ENCODE data around the gene CHMP3.

CHMP3 gene

DNA sequence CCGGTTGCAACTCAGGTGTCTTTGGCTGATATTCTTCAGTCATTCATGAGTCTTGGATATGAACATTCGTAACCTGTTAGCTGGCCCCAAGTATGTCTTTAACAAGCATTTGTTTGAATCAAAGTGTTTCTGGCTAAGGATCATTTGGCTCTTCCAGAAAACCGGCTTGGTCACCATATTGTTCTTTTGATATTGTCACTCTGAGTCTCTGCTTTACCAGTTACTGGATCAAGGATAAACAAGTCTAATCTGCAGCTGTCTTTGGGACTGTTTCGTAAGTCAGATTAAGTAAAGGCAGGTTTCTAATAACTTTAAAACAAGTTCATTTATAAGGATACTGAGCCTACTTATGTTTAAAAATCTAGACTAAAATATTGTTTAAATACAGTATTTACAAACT lies 73.0 kb downstream of the CHMP3 start:
- H3K4me3 ChIP-seq (replicated peaks; ENCODE audit: insufficient read depth, low read length): no peak overlapping the region
- no peak for DNase-seq (ENCODE audit: low read depth in 1 of 2, low spot score in 1 of 2)
- no peak overlapping the region for H3K27ac ChIP-seq (replicated peaks)
- no peaks in the 10 kb centered on the region for H3K27me3 ChIP-seq (ENCODE audit: insufficient read depth, poor library complexity, severe bottlenecking)
- TF ChIP-seq, protein P1, sequence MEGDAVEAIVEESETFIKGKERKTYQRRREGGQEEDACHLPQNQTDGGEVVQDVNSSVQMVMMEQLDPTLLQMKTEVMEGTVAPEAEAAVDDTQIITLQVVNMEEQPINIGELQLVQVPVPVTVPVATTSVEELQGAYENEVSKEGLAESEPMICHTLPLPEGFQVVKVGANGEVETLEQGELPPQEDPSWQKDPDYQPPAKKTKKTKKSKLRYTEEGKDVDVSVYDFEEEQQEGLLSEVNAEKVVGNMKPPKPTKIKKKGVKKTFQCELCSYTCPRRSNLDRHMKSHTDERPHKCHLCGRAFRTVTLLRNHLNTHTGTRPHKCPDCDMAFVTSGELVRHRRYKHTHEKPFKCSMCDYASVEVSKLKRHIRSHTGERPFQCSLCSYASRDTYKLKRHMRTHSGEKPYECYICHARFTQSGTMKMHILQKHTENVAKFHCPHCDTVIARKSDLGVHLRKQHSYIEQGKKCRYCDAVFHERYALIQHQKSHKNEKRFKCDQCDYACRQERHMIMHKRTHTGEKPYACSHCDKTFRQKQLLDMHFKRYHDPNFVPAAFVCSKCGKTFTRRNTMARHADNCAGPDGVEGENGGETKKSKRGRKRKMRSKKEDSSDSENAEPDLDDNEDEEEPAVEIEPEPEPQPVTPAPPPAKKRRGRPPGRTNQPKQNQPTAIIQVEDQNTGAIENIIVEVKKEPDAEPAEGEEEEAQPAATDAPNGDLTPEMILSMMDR (IDR thresholded peaks at IDR 0.05; ENCODE audit: insufficient read depth, low read length): no peak
- TF ChIP-seq, protein P2, sequence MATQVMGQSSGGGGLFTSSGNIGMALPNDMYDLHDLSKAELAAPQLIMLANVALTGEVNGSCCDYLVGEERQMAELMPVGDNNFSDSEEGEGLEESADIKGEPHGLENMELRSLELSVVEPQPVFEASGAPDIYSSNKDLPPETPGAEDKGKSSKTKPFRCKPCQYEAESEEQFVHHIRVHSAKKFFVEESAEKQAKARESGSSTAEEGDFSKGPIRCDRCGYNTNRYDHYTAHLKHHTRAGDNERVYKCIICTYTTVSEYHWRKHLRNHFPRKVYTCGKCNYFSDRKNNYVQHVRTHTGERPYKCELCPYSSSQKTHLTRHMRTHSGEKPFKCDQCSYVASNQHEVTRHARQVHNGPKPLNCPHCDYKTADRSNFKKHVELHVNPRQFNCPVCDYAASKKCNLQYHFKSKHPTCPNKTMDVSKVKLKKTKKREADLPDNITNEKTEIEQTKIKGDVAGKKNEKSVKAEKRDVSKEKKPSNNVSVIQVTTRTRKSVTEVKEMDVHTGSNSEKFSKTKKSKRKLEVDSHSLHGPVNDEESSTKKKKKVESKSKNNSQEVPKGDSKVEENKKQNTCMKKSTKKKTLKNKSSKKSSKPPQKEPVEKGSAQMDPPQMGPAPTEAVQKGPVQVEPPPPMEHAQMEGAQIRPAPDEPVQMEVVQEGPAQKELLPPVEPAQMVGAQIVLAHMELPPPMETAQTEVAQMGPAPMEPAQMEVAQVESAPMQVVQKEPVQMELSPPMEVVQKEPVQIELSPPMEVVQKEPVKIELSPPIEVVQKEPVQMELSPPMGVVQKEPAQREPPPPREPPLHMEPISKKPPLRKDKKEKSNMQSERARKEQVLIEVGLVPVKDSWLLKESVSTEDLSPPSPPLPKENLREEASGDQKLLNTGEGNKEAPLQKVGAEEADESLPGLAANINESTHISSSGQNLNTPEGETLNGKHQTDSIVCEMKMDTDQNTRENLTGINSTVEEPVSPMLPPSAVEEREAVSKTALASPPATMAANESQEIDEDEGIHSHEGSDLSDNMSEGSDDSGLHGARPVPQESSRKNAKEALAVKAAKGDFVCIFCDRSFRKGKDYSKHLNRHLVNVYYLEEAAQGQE (IDR thresholded peaks at IDR 0.05; ENCODE audit: insufficient replicate concordance, low read depth): no peak
- TF ChIP-seq GABPA (IDR thresholded peaks at IDR 0.05; ENCODE audit: low read depth) (no peak), POLR2AphosphoS5 (IDR thresholded peaks at IDR 0.05; ENCODE audit: low read depth) (no peak), SPI1 (IDR thresholded peaks at IDR 0.05; ENCODE audit: borderline replicate concordance, low read depth) (no peak)

DNA sequence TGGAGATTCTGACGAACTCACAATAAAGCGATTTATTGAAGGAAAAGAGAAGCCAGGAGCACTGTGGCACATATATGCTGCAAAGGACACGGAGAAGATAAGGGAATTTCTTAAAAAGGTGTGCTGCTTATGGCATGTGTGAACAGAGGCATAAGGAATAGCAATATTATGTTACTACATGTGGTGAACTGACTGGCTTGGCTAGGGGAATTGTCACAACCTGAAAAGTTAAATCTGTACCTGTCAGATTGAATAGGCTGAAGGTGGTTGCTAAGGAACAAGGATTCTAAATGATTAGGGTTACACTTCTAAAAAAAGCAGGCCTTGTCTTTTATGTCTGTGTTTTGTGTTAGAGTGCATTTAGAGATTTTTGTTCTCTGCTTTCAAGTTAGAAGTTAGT lies 73.7 kb downstream of the CHMP3 start:
- H3K27me3 ChIP-seq (ENCODE audit: insufficient read depth, poor library complexity, severe bottlenecking): no peaks in the 10 kb centered on the region
- no peak for DNase-seq (ENCODE audit: low read depth in 1 of 2, low spot score in 1 of 2)
- no peak overlapping the region for H3K27ac ChIP-seq (replicated peaks)
- H3K4me3 ChIP-seq (replicated peaks; ENCODE audit: insufficient read depth, low read length): no peak overlapping the region
- TF ChIP-seq, protein P1 (IDR thresholded peaks at IDR 0.05; ENCODE audit: insufficient read depth, low read length): no peak
- TF ChIP-seq, protein P2 (IDR thresholded peaks at IDR 0.05; ENCODE audit: insufficient replicate concordance, low read depth): no peak
- TF ChIP-seq SPI1 (IDR thresholded peaks at IDR 0.05; ENCODE audit: borderline replicate concordance, low read depth) (no peak), POLR2AphosphoS5 (IDR thresholded peaks at IDR 0.05; ENCODE audit: low read depth) (no peak), GABPA (IDR thresholded peaks at IDR 0.05; ENCODE audit: low read depth) (no peak)

DNA sequence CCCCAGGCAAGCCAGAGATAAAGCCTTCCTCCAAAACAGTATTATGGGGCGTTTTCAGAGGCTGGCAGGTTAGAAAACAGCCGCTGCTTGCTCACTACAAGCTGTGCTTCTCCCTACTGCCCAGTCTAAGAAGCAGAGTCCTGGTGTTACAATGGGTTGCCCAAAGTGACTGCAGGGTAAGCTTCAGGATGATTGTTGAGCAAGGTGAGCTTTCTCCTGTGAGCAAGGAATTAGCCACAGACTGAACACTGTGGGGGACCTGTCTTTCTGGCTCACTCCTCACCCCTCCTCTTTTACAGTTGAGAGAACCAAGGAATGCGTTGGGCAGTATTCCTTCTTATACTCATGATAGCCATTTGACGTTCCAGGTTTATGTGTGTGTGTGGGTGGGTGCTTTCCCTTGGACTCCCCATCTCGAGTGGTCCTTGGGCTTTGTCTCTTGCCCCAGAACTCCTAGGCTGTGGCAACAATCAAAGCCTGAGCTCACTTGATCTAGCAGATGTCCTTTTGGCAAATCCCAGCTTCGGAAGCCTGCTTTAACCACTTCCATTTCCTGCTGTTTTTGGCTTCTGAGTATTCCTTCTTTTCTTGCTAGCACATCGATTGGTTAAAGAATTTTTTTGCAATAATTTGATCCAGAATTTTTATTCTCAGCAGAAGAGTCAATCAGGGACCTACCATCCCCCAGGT lies 74.5 kb downstream of the CHMP3 start:
- Histone ChIP-seq H3K27ac (replicated peaks) (no peak overlapping the region), H3K27me3 (ENCODE audit: insufficient read depth, poor library complexity, severe bottlenecking) (no peaks in the 10 kb centered on the region), H3K4me3 (replicated peaks; ENCODE audit: insufficient read depth, low read length) (no peak overlapping the region)
- no peak for DNase-seq (ENCODE audit: low read depth in 1 of 2, low spot score in 1 of 2)
- TF ChIP-seq, protein P1 (IDR thresholded peaks at IDR 0.05; ENCODE audit: insufficient read depth, low read length): no peak
- TF ChIP-seq POLR2AphosphoS5 (IDR thresholded peaks at IDR 0.05; ENCODE audit: low read depth) (no peak), SPI1 (IDR thresholded peaks at IDR 0.05; ENCODE audit: borderline replicate concordance, low read depth) (no peak), GABPA (IDR thresholded peaks at IDR 0.05; ENCODE audit: low read depth) (no peak)
- TF ChIP-seq, protein P2 (IDR thresholded peaks at IDR 0.05; ENCODE audit: insufficient replicate concordance, low read depth): no peak

Measured in HL-60 (cell line).